Inflammatory macrophage treated with lipopolysaccharide for 4 hours (primary cell): ENCODE results near the gene PAFAH1B2.
"Not testable (repeated sequence)": the region's sequence is repeated elsewhere in the genome, so short reads cannot be mapped to it uniquely, and the experiment has no call there.

Source experiments
- DNase-seq: peaks from one replicate; pipeline ENCODE4 v3.0.0-alpha.2; 2020

Gene PAFAH1B2

DNA sequence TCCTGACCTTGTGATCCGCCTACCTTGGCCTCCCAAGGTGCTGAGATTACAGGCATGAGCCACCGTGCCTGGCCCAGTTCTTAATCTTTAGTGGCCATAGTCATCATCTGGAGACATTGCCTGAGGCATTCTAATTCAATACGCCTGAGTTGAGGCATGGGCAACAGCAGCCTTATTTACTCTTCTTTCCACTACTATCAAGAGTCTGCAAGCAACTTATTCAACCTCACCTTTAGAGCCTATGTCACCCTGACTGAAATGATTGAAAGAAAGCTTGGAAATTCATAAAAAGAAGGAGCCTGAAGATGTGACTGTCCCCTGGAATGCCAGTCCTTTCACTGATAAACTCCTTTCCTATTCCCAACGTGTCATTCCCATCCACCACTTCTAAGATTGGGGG lies 15.8 kb upstream of the PAFAH1B2 start:
- no peak for DNase-seq

DNA sequence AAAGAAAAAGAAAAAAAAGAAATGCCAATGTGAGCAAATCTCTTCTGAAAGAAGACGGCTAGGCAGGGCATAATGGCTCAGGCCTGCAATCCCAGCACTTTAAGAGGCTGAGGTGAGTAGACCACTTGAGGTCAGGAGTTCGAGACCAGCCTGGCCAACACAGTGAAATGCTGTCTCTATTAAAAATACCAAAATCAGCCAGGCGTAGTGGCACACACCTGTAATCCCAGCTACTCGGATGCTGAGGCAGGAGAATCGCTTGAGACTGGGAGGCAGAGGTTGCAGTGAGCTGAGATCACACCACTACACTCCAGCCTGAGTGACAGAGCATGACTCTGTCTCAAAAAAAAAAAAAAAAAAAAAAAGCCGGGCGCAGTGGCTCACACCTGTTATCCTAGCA lies 13.7 kb upstream of the PAFAH1B2 start:
- DNase-seq = not testable (repeated sequence)

DNA sequence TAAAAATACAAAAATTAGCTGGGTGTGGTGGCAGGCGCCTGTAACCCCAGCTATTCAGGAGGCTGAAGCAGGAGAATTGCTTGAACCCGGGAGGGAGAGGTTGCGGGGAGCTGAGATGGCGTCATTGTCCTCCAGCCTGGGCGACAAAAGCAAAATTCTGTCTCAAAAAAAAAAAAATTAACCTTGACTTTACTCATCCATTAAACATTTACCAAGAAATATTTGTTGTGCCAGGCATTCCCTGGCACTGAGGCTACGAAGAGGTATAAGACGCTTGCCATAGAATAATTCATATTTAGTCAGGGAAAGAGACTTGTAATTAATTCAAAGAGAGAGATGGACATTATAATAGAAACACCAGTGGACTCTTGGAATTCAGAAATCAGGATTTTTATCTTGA lies 13.2 kb upstream of the PAFAH1B2 start:
- DNase-seq = no peak

DNA sequence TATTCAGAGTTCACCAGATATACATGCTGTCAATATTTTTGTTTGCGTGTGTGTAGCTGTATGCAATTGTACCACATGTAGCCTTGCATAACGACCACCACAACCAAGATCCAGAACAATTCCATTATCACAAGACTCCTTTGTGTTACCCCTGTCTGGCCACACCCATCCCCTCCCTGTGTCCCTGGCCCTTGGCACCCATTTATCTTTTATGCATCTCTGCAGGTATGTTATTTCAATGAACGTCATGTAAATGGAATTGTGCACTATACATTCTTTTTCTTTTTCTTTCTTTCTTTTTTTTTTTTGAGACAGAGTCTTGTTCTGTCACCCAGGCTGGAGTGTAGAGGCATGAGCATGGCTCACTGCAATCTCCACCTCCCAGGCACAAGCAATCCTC lies 9.7 kb upstream of the PAFAH1B2 start:
- no peak for DNase-seq

DNA sequence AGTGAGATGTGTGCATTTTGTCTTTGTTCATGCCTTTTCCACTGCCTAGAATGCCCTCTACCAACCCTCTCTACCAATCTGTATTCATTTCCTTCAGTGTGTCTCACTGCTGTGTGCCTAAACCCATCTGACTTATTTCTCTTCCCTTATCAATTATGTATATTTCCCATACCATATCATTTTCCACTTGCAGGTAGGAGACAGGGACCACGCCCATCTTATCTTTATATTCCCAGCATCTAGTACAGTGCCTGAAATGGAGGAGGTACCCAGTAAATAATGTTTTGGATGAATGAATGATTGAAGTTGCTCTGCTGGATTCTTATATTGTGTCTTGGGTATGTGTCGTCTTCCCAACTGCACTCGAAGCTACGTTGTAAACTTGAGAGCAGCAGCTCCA lies 9.1 kb upstream of the PAFAH1B2 start:
- not testable (repeated sequence) for DNase-seq

DNA sequence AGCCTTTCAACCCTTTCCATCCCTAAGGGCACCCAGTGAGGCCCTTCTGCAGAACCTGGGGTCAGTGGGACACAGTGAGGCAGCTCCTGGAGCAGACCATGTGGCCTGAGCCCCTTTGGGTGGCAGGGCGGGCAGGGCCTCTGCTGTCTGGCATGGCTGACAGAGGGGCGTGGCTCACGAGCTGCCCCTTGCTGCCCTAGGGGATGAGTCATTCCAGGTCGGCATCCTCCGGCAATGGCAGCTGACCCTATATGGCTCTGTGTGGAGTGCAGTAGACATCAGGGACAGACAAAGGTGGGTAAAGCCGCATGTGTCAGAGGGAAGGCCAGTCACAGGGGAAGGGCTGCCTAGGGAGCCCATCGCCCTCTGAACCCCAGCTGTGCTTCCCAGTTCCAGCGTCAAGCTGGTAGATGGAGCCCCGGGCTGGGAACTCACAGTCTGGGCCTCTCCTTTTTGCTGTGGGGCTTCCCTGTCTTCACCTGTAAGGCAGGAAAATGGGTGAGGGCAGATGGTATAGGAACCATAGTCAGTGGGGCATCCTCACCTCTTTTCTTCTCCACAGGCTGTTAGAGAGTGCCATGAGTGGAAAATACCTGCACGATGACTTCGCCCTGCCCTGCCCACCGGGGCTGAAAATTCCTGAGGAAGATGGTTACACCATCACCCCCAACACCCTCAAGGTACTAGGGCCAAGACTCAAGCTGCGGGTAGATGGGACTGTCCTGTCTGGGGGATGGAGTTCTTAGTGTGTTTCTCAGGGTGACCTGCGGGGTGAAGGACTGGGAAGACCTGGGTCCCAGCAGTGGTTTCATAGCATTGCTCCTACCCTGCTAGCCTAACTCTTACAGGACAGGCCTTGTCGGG lies 6.6 kb upstream of the PAFAH1B2 start:
- DNase-seq = not testable (repeated sequence)

DNA sequence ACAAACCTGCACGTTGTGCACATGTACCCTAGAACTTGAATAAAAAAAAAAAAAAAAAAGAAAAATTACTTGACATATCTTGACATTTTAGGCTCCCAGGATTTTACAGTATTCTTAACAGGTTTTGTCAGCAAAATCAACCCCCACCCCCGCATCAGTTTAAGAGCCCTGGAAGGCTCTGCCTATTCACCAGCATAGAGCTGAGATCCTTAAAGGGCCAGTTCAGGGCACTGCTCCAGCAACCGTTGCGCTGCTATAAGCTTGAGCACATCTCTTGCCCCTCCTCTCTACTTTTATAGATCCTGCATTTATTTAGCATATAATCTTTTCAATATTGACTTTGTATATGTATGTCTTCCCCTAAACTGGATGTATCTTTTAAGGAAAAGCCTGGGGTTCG lies 697 bp upstream of the PAFAH1B2 start:
- DNase-seq = peak; percentile 29

DNA sequence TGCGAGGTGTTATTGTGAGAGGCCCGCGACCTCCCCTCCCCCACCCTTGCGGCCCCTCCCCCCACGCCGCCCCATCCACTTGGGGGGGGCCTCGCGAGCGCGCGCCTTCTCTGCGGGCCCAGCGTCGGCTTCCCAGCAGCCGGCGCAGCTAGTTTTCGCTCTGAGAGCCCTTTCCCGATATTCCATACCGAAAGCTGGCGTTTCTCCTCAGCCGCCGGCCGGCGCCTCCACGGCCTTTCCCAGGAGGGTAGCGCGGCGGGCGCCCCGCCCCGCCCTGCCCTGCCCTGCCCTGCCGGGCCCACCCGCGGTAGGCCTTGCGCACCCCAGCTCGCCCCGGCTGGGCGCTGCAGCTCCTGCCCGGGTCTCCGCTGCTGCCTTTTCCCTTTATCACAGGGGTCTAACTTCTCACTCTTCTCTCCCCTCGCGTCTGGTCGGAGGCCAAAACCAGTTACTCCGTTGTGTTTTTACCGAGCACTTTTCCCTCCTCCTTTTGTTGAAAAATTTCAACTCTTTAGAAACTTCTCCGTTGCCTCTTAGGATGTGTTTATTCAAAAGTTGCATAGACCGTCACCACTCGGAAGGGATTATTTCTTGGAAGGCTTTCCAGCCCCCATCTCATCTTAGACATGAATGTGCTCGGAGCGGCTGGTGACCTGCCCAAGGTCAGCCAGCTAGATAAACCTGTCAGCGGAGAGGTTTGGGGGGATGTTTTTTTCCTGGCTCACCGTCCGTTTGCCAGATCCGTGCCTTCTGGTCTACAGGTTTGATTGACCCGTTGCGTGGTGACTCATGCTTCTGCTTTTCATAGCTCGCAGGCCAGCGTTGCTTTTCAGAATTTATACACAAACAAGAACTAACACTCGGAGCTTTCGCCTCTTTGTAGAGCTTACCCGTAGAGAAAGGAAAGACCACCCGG lies 648 bp downstream of the PAFAH1B2 start:
- peak; percentile 77 for DNase-seq

DNA sequence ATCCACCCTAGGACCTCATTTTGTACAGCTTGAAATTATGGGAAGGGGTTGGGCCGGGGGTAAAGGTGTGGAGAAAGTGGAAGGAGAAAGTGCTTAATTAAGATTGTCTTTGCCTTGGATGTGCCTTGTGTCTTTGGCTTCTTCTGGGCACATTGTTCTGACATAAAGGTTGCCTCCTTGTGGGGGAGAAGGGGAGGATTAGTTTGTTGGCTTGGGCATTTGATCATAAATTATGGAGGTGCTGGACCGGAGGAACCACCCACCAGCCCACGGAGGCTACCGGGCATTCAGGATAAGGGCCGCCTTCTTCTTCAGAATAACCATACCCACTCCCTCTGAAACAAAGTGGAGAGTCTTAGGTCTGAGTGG lies 1.3 kb downstream of the PAFAH1B2 start:
- DNase-seq = peak; percentile 24

DNA sequence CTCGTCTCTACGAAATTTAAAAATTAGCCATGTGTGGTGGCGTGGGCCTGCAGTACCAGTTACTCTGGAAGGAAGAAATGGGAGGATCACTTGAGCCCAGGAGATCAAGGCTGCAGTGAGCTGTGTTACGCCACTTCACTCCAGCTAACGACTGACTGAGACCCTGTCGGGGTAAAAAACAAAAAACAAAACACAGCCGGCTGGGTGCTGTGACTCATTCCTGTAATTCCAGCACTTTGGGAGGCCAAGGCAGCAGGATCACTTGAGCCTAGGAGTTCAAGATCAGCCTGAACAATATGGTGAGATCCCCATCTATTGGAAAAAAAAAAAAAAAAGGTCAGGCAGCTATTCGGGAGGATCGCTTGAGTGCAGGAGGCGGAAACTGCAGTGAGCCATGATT lies 2.4 kb downstream of the PAFAH1B2 start:
- DNase-seq = no peak

DNA sequence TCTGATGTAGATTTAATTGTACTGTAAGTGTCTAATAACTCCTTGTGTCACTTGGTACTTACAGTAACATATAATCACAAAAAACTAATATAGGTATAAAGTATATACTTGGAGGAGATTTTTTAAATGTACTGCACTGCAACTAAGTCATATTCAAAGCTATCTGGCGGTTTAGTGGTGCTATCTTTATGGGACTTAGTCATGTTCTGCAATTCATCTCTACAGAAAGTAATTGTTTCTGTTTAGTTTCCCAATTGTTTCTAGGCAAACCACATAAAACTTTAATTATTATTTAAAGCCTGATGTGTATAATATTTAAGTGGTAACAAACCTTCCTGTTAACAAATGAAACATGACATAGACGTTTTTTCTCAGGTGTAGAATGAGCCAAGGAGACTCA lies 8.0 kb downstream of the PAFAH1B2 start:
- no peak for DNase-seq

DNA sequence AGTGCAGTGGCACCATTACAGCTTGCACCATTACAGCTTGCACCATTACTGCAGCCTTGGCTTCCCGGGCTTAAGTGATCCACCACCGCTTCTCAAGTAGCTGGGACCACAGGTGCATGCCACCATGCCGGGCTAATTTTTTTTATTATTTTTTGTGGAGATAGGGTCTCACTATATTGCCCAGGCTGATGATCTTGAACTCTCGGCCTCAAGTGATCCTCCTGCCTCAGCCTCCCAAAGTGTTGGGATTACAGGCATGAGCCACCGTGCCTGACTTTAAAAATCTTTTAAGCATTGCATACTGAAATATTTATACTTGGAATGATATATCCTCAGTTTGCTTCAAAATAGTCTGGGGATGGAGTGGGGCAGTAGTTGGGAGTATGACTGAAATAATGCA lies 10.4 kb downstream of the PAFAH1B2 start:
- no peak for DNase-seq

DNA sequence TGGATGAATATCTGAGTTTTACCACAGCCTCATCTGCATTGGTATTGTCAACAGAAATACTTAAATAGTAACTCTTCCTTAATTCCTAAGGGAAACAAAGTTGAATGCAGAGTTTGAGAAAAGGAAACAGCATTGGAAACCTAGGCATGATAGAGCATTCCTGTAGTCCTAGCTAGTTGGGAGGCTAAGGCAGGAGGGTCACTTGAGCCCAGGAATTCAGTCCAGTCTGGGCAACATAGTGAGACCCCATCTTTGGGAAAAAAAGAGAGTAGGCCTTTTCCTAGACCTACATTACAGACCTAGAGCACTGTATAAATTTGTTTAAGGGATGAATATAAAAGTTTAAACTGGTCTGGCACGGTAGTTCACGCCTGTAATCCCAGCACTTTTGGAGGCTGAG lies 13.4 kb downstream of the PAFAH1B2 start:
- DNase-seq = no peak

DNA sequence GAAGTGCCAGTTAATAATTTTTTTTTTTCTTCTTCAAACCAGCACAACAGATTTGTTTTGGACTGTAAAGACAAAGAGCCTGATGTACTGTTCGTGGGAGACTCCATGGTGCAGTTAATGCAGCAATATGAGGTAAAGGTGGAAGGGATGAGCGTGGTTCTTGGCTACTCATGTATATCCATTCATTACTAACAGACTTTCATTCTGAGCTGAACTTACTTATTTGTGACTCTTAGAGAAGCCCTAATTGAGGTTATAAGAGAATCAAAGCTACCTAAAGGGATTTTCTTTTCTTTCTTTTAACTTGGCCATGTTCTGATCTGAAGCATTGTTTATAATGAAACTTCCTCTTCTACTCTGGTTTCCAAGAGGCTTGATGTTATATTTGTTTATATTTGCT lies 15.8 kb downstream of the PAFAH1B2 start:
- no peak for DNase-seq

DNA sequence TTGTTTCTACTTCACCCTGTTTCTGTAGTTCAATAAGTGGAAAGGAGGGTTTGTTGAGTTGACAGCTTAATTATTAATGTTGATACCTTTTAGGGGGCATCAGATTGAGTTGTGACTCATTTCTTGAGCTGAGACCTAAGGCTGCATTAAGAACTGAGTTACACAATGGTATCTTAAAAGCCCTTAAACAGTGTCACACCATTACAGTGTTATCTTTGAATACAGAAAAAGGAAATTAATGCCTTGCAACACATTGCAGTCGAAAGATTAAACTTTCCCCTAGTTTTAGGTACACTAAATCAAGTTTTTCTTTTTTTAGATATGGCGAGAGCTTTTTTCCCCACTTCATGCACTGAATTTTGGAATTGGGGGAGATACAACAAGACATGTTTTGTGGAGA lies 16.7 kb downstream of the PAFAH1B2 start:
- DNase-seq = no peak

DNA sequence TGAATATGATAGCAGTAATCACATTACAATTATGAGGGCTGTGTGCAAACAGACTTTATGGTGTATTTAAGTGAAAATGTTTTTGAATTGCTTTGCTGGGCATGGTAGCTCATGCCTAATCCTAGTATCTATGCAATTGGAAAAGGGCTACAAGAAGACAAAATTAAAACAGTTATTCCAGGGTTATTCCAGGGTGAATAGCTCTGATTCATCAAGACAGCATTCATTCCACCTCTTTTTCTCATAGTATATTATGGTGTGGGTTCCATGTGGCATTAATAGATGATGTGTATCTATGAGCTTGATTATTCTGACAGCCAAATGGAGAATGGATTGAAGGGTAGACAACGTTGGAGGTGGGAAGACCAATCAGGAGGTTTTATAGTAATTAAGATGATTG lies 22.4 kb downstream of the PAFAH1B2 start:
- no peak for DNase-seq

DNA sequence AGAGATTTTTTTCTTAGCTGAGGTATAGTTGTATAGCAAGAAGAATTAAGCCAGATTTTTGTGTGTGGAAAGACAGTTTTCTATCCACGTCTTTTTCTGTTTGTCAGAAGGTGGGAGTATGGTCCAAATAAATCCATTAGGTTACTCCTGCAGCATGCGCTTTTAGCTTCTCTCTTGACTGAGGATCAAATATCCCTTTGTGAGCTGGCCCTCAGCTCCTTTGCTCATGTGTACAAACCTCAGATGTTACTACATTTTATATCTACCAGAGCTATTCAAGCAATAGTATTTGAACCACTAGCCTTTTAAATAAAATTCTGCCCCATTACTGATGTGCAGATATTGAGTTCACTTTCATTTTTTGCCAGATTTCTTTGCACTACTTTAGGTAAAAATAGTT lies 25.6 kb downstream of the PAFAH1B2 start:
- no peak for DNase-seq

DNA sequence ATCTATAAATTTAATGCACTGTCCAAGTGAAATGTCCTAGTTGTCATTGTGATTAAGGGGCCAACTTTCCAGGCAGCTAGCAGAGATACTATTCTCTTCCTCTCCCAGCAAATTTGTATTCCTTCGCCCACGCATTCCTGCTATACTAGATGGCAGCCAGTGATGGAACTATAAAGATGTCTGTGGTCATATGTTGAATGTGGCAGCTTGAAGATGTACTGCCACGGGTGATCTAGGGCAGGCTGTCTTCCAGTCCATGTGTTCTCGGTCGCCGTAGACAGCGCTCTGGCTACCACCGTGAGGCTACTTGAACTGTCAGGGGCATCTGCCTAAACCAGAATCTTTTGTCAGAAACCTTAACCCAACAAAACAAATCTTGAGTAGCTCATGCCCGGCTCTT lies 26.1 kb downstream of the PAFAH1B2 start:
- DNase-seq = no peak

DNA sequence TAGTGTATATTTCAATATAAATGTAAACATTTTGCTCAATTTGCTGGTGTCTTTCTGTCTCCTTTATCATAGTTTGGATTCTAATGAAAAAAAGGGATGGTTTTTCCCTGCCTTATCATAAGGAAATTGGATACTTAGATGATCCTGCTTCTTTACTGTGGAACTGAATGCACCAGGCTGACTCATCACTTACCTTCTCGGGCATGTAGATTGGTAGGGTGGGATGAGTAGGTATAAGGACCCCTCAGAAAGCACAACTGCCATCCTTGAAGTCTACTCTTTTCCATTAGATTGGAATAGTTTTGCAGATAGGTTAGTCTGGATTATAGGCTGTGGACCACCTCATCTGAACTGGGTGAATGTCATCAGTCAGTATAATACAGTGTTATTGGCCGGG lies 26.9 kb downstream of the PAFAH1B2 start:
- DNase-seq = no peak

DNA sequence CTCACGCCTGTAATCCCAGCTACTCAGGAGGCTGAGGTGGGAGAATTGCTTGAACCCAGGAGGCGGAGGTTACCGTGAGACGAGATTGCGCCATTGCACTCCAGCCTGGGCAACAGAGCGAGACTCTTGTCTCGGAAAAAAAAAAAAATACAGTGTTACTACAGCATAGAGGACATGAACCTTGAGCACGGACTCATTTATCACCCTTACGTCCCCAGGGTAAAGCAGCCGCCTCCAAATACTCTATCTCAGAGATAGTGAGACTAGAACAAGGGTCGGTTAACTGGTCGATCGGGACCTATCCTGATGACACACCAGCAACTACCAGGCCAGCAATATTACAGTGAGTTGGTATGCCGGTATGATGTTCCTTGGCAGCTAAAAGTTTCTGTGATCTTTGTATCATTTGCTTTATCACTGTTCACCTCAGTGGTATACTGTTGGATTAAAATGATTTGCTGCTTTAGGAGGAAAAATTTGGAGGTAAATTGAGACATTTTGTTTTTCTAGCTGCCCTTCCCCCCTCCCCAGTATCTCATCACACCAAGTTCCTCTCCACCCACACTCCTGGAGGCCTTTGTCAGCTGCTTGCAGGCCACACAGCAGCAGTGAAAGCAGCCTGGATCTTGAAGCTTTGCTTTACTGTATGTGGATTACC lies 27.4 kb downstream of the PAFAH1B2 start:
- peak; percentile 91 for DNase-seq

DNA sequence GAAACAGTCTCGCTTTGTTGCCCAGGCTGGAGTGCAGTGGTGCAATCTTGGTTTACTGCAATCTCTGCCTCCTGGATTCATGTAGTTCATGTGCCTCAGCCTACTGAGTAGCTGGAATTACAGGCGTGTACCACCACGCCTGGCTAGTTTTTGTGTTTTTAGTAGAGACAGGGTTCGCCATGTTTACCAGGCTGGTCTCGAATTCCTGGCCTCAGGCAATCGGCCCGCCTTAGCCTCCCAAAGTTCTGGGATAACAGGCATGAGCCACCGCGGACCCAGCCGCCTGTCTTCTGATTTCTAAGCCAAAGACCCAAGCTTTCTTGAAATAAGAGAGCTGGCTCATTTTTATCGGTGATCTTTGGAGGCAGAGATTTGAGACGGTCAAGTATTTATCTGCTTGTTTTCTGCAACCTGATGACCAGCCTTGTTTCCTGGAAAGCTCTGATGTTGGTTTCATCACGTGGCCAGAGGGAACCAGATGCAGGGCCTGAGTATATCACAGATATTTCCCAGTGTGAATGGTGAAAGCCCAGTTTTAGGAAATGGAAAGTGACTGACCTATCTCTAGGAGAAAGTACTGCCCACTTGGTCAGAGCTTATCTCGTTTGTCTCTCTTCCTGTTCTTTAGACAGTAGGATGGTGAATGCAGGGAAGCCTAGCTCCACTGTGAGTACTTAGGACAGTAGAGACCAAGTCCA lies 28.8 kb downstream of the PAFAH1B2 start:
- DNase-seq = peak; percentile 93

DNA sequence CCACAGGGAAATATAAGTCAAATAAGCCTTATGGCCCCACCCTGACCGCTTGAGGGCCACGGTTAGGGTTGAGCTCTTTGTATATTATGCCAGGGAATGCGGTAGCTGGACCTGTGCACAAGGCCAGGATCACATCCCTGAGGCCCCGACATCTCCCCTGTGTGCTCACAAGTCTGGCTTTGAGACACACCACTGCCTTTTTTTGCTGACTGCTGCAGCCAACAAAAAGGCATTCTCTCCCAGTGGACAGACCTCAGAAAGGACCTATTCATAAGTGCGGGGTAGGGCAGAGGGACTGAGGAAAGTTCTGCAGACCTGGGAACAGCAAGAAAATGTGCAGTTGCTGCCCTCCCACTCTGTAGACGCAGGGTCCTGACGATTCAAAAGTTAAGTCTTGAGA lies 31.0 kb downstream of the PAFAH1B2 start:
- no peak for DNase-seq

DNA sequence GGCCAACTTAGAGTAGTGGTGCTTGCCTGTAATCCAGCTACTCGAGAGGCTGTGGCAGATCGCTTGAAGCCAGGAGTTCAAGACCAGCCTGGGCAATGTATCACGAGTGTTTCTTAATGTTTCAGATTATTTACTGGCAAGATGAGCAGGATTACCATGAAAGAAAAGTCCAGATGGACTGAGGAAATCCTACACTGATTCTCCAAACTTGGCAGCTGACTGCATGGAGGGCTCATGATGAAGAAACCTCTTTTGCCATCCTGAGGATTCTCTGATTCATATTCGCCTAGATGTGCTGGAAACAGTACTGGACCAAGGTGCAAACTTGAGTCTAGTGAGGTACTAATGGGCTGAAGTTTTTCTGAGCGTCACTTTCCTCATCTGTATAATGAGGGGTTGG lies 31.7 kb downstream of the PAFAH1B2 start:
- DNase-seq = no peak
